Natural killer cell (primary cell): ENCODE data around the gene INMT. TPM values are rescaled to one million over a fixed set of nuclear protein-coding genes. Genes with fewer than 3 reads are reported as not detected.

ENCODE experiments used
- ATAC-seq, 3 donors: fragments of 150-1000 bp in 2 of 3; fragments of 200-7000 bp in 1 of 3; cut with Tn5 transposase; 1 replicate in 1 of 3; 2 replicates in 2 of 3; pipeline ENCODE4 v1.10.0; 2021; ENCODE audit warnings: mild to moderate bottlenecking in 2 of 3, moderate library complexity in 2 of 3
- DNase-seq, 2 donors: peaks; one replicate each; pipeline versions ENCODE4 v3.0.0 to v3.0.0-alpha.2; 2013 to 2021; ENCODE audit warnings: mixed read lengths in 1 of 2
- H3K27ac ChIP-seq: one replicate; pipeline ENCODE4 v1.5.1; 2013; ENCODE audit warnings: mild to moderate bottlenecking, low read length
- H3K27me3 ChIP-seq: one replicate; pipeline ENCODE4 v1.6.1; 2013; ENCODE audit warnings: low read length; ENCODE audit not compliant: control insufficient read depth, insufficient read depth
- H3K36me3 ChIP-seq: one replicate; pipeline ENCODE4 v1.6.1; 2013; ENCODE audit warnings: low read length; ENCODE audit not compliant: control insufficient read depth, insufficient read depth
- H3K4me1 ChIP-seq: one replicate; pipeline ENCODE4 v1.6.1; 2013; ENCODE audit warnings: low read length; ENCODE audit not compliant: control insufficient read depth, insufficient read depth
- H3K4me3 ChIP-seq: one replicate; pipeline ENCODE4 v1.5.1; 2013; ENCODE audit warnings: low read length
- H3K9me3 ChIP-seq: one replicate; pipeline ENCODE4 v1.6.1; 2013; ENCODE audit warnings: low read length; ENCODE audit not compliant: control insufficient read depth, insufficient read depth
- H3K27ac Mint-ChIP-seq, 2 donors: one replicate each; pipeline ENCODE4 v1.8.0; 2022; ENCODE audit warnings: mild to moderate bottlenecking in 2 of 2, mixed read lengths in 2 of 2, moderate library complexity in 1 of 2
- H3K27me3 Mint-ChIP-seq, 2 donors: one replicate each; pipeline ENCODE4 v1.8.0; 2022; ENCODE audit warnings: low read depth in 2 of 2, mixed read lengths in 2 of 2
- H3K36me3 Mint-ChIP-seq: one replicate; pipeline ENCODE4 v1.8.0; 2022; ENCODE audit warnings: mixed read lengths
- H3K4me1 Mint-ChIP-seq, 2 donors: one replicate each; pipeline ENCODE4 v1.8.0; 2022; ENCODE audit warnings: mixed read lengths in 2 of 2
- H3K4me3 Mint-ChIP-seq: one replicate; pipeline ENCODE4 v1.8.0; 2022; ENCODE audit warnings: mild to moderate bottlenecking, moderate library complexity, mixed read lengths
- H3K9me3 Mint-ChIP-seq, 2 donors: one replicate each; pipeline ENCODE4 v1.8.0; 2022; ENCODE audit warnings: mixed read lengths in 2 of 2
- WGBS: methylation state at CpG from one replicate; pipeline ENCODE4 v1.1.7; 2013; ENCODE audit warnings: missing lambda C conversion rate; ENCODE audit not compliant: insufficient coverage; 5-methylcytosine and 5-hydroxymethylcytosine counted together
- intact Hi-C: fragments of 100-400 bp; cut with micrococcal nuclease; formaldehyde crosslinking; loops from one replicate; pipeline ENCODE4 v1.14.2; 2022
- total RNA-seq, 4 donors: library from RNA; stranded (reverse); fragments of 120-200 nt in 1 of 4; gene quantifications; one replicate each; pipeline versions ENCODE4 v1.2.3 to v1.2.4, GENCODE V29; 2013 to 2022
- TF ChIP-seq, protein P1 (sequence below): fragments of 200-600 bp; IDR thresholded peaks from one replicate; pipeline ENCODE4 v1.8.0; 2022; ENCODE audit warnings: antibody characterized with exemption

Gene INMT
- total RNA-seq, 3 donors from 2014 or later (not counting 1 experiment from before 2014, with no cell fraction given): 0.56 to 1.0 TPM; not detected in 1

DNA sequence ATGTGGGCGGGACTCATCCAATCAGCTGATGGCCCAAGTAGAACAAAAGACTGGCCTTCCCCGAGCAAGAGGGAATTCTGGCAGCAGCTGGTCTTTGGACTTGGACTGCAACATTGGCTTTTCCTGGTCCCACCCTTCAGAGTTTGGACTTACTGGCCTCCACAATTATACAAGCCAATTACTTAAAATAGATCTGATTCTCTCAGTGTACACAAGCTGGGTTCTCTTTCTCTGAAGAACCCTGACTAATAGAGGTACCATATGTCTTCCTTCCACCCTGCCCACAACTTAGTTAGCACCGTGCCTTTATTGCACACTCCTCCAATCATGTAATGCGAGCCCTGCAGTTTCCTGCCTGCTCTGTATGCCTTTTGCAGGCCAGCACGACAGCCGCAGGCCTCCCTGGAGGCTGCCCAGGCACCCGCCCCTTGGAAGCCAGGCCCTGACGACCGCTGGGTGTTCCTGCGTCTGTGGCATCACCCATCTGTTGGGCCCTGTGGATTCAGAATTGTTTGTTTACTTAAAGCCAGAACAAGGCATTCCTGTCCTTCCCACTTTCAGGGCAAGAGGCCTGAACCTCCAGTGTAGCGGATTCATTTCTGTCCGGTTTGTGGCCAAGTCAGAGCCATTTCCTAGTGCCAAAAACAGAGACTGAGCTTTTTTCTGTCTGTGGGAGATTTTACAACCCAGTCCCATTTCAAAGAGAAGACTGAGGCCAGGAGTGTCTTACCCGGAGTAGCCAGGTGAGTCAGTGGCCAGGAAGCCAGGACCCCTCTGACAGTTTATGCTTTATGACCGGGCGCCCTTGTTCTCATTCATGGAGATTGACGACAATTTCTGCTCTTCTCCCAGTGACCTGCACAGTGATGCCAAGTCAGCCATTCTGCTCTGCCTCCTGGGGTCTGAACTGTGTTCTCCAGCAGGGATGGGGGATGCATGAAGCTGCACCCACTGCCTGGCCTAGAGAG lies 968 bp upstream of the INMT start:
- H3K9me3 ChIP-seq: no peaks in the 10 kb centered on the region
- H3K36me3 Mint-ChIP-seq: no peaks in the 10 kb centered on the region
- no peaks in the 10 kb centered on the region for H3K4me1 Mint-ChIP-seq
- H3K27me3 Mint-ChIP-seq: peaks cover 0 to 3% of the 10 kb centered on the region in 2 donors
- no peak for ATAC-seq
- intact Hi-C loops: no loop called here
- TF ChIP-seq, protein P1, sequence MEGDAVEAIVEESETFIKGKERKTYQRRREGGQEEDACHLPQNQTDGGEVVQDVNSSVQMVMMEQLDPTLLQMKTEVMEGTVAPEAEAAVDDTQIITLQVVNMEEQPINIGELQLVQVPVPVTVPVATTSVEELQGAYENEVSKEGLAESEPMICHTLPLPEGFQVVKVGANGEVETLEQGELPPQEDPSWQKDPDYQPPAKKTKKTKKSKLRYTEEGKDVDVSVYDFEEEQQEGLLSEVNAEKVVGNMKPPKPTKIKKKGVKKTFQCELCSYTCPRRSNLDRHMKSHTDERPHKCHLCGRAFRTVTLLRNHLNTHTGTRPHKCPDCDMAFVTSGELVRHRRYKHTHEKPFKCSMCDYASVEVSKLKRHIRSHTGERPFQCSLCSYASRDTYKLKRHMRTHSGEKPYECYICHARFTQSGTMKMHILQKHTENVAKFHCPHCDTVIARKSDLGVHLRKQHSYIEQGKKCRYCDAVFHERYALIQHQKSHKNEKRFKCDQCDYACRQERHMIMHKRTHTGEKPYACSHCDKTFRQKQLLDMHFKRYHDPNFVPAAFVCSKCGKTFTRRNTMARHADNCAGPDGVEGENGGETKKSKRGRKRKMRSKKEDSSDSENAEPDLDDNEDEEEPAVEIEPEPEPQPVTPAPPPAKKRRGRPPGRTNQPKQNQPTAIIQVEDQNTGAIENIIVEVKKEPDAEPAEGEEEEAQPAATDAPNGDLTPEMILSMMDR: no peak
- H3K4me1 ChIP-seq: no peaks in the 10 kb centered on the region
- H3K4me3 Mint-ChIP-seq: no peak overlapping the region
- no peak for DNase-seq
- H3K27me3 ChIP-seq: no peaks in the 10 kb centered on the region
- H3K9me3 Mint-ChIP-seq: no peaks in the 10 kb centered on the region
- H3K36me3 ChIP-seq: no peaks in the 10 kb centered on the region
- WGBS: 85% methylated on average over 16 of the region's 16 CpGs
- no peak overlapping the region for H3K4me3 ChIP-seq
- H3K27ac ChIP-seq: no peak overlapping the region
- no peak overlapping the region for H3K27ac Mint-ChIP-seq

DNA sequence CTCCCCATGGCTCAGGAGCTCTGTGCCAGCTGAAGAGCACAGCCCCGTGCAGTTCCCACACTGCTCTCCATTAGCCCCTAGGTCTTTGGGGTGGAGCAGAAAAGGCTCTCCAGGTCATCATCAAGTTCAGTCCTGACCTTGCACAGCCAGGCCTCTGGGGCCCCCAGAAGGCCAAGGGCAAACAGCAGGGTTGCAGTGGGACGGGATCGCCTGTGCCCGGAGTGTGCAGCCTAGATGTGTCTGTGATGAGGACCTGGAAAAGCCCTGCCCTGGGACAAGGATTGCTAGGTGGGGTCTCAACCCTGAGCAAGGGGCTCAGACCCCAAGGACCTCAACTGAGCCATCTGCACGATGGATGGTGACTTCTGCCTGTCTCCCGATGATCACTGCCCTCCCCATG lies 549 bp downstream of the INMT start:
- no peak overlapping the region for H3K4me3 Mint-ChIP-seq
- intact Hi-C loops: no loop called here
- H3K4me1 Mint-ChIP-seq: no peaks in the 10 kb centered on the region
- H3K27me3 Mint-ChIP-seq: peaks cover 0 to 3% of the 10 kb centered on the region in 2 donors
- WGBS: 95% methylated on average over 6 of the region's 6 CpGs
- no peak for ATAC-seq
- H3K36me3 Mint-ChIP-seq: no peaks in the 10 kb centered on the region
- Histone ChIP-seq H3K4me3 (no peak overlapping the region), H3K9me3 (no peaks in the 10 kb centered on the region), H3K4me1 (no peaks in the 10 kb centered on the region), H3K27ac (no peak overlapping the region), H3K27me3 (no peaks in the 10 kb centered on the region), H3K36me3 (no peaks in the 10 kb centered on the region)
- TF ChIP-seq, protein P1: no peak
- H3K27ac Mint-ChIP-seq: no peak overlapping the region
- H3K9me3 Mint-ChIP-seq: no peaks in the 10 kb centered on the region
- no peak for DNase-seq

DNA sequence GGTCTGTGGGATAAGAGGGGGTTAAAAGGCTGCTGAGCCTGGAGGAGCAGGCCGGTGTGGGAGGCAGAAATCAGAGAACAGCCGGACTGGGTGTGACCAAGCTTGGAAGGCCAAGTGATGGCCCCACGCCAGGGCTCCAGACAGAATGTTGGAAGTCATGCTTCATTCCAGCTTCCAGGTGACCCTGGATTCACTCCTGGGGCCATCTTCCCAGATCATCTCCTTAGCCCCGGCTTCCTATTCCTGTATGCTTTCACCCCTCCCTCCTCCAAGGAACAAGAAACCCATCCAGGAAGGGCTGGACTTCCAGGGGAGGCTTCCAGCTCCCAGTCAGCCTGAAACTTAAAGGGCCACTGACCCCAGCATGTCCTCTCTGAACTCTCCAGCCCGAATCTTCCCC lies 1.0 kb downstream of the INMT start:
- ATAC-seq: no peak
- Histone ChIP-seq H3K4me3 (no peak overlapping the region), H3K4me1 (no peaks in the 10 kb centered on the region), H3K9me3 (no peaks in the 10 kb centered on the region), H3K36me3 (no peaks in the 10 kb centered on the region), H3K27me3 (no peaks in the 10 kb centered on the region), H3K27ac (no peak overlapping the region)
- DNase-seq: no peak
- Mint-ChIP-seq H3K36me3 (no peaks in the 10 kb centered on the region), H3K9me3 (no peaks in the 10 kb centered on the region), H3K27ac (no peak overlapping the region), H3K4me1 (no peaks in the 10 kb centered on the region), H3K4me3 (no peak overlapping the region), H3K27me3 (peaks cover 0 to 3% of the 10 kb centered on the region in 2 donors)
- intact Hi-C loops: no loop called here
- TF ChIP-seq, protein P1: no peak
- 60% methylated on average over 5 of the region's 5 CpGs for WGBS
